Mesodermal cell (in vitro differentiated cells): ENCODE measurements around the gene AGAP1.
A peak's percentile ranks its signal among the peaks of the same experiment; 100 is the strongest.
"Not testable (repeated sequence)": the region's sequence is repeated elsewhere in the genome, so short reads cannot be mapped to it uniquely, and the experiment has no call there.

Experiments used
- H3K27ac ChIP-seq: 2 replicates; pipeline ENCODE4 v1.7.0; 2013; ENCODE audit warnings: mild to moderate bottlenecking, low read depth, low read length, moderate library complexity; ENCODE audit not compliant: severe bottlenecking
- H3K36me3 ChIP-seq: 2 replicates; pipeline ENCODE4 v1.7.1; 2013; ENCODE audit warnings: mild to moderate bottlenecking, low read length, moderate library complexity; ENCODE audit not compliant: control insufficient read depth, insufficient read depth
- H3K4me1 ChIP-seq: one replicate; pipeline ENCODE4 v1.7.1; 2013; ENCODE audit warnings: mild to moderate bottlenecking, low read length; ENCODE audit not compliant: insufficient read depth, control insufficient read depth, poor library complexity, severe bottlenecking
- H3K4me3 ChIP-seq: 2 replicates; pipeline ENCODE4 v1.7.0; 2013; ENCODE audit warnings: low read length, control low read depth, mild to moderate bottlenecking; ENCODE audit not compliant: insufficient read depth, poor library complexity, severe bottlenecking; ENCODE audit errors: extremely low read depth
- H3K9me3 ChIP-seq: 2 replicates; pipeline ENCODE4 v1.7.1; 2013; ENCODE audit warnings: mild to moderate bottlenecking, low read length, moderate library complexity; ENCODE audit not compliant: control insufficient read depth
- WGBS, 2 experiments: methylation state at CpG; one replicate each; pipeline ENCODE4 v1.1.5; 2013; ENCODE audit warnings: missing lambda C conversion rate in 2 of 2; ENCODE audit not compliant: insufficient coverage in 2 of 2; 5-methylcytosine and 5-hydroxymethylcytosine counted together

Gene AGAP1

DNA sequence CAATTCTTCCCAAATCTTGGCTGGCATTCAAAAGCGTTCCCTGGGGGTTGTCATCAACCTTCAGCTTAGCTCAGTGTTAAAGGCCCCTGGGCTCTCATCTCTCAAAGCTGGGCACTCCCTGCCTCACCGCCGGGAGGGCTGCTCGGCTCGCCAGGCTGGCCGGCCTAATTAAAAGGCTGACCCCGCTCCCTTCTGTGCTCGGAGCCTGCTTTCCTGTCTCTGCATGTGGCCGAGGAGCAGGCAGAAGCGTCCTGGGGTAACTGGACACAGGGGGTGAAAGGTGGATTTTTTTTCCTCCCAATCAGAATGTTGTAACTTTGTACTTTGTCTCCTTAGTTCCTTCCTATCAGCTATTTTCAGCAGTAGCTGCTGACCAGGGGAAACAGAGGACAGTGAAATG lies 443.2 kb downstream of the AGAP1 start:
- Histone ChIP-seq H3K4me3 (no peak overlapping the region), H3K27ac (no peak overlapping the region), H3K9me3 (peaks cover 8% of the 10 kb centered on the region), H3K36me3 (peaks cover 32% of the 10 kb centered on the region), H3K4me1 (peaks cover 19% of the 10 kb centered on the region)
- WGBS, 2 experiments, result 77 to 79% methylated on average over 8 of the region's 10 CpGs

DNA sequence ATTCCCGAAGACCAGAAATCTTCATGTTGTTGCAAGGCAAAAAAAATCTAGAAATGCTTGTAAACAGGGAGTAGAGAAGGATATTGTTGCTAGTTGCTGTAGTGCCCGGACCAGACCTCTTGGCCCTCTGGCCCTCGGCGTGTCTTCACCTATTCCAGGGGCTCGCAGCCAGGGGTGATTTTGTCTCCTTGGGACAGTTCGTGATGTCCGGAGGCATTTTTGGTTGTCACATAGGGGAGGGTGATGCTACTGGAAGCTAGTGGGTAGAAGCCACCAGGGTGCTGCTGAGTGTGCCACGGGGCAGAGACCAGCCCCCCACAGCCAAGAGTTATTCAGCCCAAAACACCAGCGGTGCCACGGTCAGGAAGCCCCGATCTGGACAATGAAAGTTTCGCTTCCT lies 443.7 kb downstream of the AGAP1 start:
- H3K9me3 ChIP-seq, result peaks cover 8% of the 10 kb centered on the region
- H3K4me1 ChIP-seq, result peaks cover 19% of the 10 kb centered on the region
- H3K4me3 ChIP-seq, result no peak overlapping the region
- H3K36me3 ChIP-seq, result peaks cover 27% of the 10 kb centered on the region
- H3K27ac ChIP-seq, result no peak overlapping the region
- 97 to 98% methylated on average over 11 of the region's 12 CpGs for WGBS, 2 experiments

DNA sequence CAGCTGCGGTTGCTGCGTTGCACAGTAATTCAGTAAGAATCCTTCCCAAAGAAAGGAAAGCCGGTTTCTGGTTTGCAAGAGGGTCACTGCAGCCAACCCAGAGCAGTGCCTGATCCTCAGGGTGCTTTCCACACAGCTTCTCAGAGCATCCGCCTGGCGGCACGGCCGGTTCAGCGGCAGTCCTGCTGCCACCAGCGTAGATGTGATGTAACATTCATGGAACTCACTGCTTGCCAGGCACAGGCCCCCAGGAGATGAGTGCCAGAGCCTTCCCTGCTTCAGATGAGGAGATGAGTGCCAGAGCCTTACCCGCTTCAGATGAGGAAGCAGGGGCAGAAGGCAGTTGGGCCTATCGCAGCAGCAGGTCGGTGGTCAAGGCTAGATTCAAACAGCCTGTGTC lies 444.1 kb downstream of the AGAP1 start:
- Histone ChIP-seq H3K9me3 (peaks cover 8% of the 10 kb centered on the region), H3K27ac (no peak overlapping the region), H3K4me1 (peaks cover 19% of the 10 kb centered on the region), H3K4me3 (no peak overlapping the region), H3K36me3 (peaks cover 27% of the 10 kb centered on the region)
- 76 to 77% methylated on average over 10 to 11 of the region's 12 CpGs for WGBS, 2 experiments

DNA sequence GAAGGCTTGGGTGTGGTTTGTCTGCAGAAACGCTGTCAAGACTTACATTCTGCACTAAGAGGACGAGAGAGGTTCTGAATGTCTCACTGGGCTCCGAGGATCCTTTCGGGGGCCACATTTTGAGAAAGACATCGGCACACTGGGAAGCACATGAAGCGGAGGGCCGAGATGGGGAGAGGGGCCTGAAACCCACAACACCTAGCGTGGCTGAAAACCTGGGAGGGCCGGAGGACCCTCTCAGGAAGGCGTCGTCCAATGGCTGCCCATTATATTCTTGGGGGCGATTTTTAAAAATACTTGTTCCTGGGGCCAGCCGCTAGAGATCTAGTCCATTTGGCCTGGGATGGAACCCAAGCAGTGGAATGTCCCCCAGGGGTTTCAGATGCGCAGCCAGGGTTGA lies 444.8 kb downstream of the AGAP1 start:
- H3K9me3 ChIP-seq, result peaks cover 8% of the 10 kb centered on the region
- H3K27ac ChIP-seq, result no peak overlapping the region
- peaks cover 26% of the 10 kb centered on the region for H3K36me3 ChIP-seq
- 88% methylated on average over 10 to 13 of the region's 14 CpGs for whole genome bisulfite sequencing, 2 experiments
- no peak overlapping the region for H3K4me3 ChIP-seq
- peaks cover 19% of the 10 kb centered on the region for H3K4me1 ChIP-seq

DNA sequence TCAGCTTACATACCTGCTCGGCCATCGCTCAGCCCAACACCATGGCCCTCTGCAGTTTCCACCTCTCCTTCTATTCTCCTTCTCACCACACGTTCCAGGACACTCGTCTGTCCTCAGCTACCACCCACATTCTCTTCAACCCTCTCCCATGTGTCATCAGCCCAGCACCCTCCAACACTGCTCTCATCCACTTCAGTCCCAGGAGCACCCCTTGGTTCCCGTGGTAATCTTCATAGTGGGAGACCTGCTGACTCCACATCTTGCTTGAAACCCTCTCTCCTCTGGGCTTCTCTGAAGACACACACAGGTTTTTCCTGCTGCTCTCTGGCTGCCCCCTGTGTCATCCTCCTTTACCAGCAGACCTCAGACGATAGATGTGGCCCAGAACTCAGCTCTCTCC lies 445.6 kb downstream of the AGAP1 start:
- WGBS, 2 experiments, result 94 to 97% methylated on average over 5 to 6 of the region's 6 CpGs
- Histone ChIP-seq H3K9me3 (peaks cover 8% of the 10 kb centered on the region), H3K4me1 (peaks cover 19% of the 10 kb centered on the region), H3K36me3 (peaks cover 20% of the 10 kb centered on the region), H3K4me3 (no peak overlapping the region), H3K27ac (peak overlapping the region; percentile 67)

DNA sequence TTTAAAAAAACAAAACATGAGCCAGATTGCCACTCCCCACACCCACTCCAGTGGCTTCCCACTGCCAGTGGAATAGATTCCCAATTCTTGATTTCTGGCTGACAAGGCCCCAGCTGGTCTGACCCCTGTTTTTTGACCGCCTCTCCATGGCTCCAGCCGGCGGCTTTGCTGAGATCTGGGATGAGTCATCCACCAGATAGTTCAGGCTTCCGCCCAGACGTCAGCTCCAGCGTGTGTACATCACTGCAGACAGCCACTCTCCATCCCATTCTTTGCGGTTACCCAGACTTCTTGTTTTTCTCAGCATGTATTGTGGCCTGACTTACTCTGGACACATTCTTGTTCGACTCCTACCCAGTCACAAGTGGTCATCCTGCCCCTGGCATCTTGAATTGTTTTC lies 446.5 kb downstream of the AGAP1 start:
- peaks cover 20% of the 10 kb centered on the region for H3K36me3 ChIP-seq
- H3K4me3 ChIP-seq, result no peak overlapping the region
- H3K9me3 ChIP-seq, result peaks cover 8% of the 10 kb centered on the region
- H3K27ac ChIP-seq, result peak overlapping the region; percentile 67
- peaks cover 19% of the 10 kb centered on the region for H3K4me1 ChIP-seq
- WGBS, 2 experiments, result 54 to 57% methylated on average over 6 to 8 of the region's 8 CpGs

DNA sequence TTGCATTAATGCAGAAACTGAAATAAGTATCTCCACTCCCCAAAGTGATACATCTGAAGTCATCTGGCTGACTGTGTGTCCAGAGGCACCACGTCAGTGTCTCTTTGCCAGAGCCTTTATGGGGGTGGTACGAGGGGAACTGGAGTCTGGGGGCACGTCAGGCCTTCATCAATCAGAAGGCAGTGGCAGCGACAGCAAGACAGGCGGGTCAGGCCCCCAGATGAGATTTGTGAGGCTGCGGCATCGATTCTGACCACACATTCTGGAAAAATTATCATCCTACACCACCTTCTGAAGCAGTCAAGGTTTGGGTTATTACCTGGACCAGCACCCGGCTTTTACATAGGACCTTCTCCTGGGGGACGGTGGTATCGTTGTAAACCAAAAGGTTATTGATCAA lies 450.7 kb downstream of the AGAP1 start:
- no peaks in the 10 kb centered on the region for H3K9me3 ChIP-seq
- 93 to 99% methylated on average over 8 of the region's 10 CpGs for WGBS, 2 experiments
- peaks cover 3% of the 10 kb centered on the region for H3K36me3 ChIP-seq
- no peak overlapping the region for H3K27ac ChIP-seq
- no peak overlapping the region for H3K4me3 ChIP-seq
- H3K4me1 ChIP-seq, result peaks cover 13% of the 10 kb centered on the region

DNA sequence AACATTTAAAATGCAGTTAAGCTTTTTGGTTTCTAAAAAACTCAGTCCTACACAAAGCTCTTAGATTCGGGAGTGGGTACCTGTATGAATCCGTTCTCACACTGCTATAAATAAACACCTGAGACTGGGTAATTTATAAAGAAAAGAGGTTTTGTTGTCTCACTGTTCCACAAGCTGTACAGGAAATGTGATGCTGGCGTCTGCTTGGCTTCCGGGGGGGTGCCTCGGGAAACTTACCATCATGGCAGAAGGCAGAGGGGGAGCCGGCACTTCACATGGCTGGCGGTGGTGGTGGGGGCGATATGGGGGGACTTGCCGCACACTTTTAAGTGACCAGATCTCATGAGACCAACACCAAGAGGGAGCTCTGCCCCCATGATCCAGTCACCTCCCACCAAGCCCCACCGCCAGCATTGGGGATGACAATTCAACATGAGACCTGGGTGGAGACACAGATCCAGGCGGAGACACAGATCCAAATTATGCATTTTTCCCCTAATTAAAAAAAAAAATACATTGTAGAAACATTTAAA lies 451.8 kb downstream of the AGAP1 start:
- Histone ChIP-seq H3K36me3 (no peaks in the 10 kb centered on the region), H3K4me3 (no peak overlapping the region), H3K4me1 (peaks cover 10% of the 10 kb centered on the region), H3K27ac (no peak overlapping the region), H3K9me3 (no peaks in the 10 kb centered on the region)
- WGBS, 2 experiments, result 81 to 100% methylated on average over 2 to 7 of the region's 11 CpGs

DNA sequence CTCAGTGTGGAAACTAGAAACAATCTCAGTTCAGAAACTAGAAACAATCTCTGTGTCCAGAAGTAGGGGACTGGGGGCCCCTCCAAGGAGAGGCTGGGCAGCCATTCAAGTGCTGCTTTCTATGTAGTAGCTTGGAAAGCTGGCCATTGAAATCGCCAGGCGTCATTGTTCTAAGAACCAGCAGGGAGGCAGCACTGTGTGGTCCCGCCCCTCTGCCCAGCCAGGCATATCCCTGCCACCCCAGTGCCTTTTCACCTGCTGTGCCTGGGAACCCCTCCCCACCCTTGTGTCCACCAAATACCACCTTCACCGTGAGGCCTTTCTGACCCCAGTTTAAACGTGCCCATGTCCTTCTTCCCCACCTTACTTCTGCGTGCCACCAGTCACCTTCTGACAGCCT lies 452.7 kb downstream of the AGAP1 start:
- WGBS, 2 experiments, result 79 to 81% methylated on average over 4 to 5 of the region's 6 CpGs
- no peaks in the 10 kb centered on the region for H3K9me3 ChIP-seq
- no peak overlapping the region for H3K27ac ChIP-seq
- H3K4me1 ChIP-seq, result peaks cover 12% of the 10 kb centered on the region
- no peak overlapping the region for H3K4me3 ChIP-seq
- H3K36me3 ChIP-seq, result no peaks in the 10 kb centered on the region

DNA sequence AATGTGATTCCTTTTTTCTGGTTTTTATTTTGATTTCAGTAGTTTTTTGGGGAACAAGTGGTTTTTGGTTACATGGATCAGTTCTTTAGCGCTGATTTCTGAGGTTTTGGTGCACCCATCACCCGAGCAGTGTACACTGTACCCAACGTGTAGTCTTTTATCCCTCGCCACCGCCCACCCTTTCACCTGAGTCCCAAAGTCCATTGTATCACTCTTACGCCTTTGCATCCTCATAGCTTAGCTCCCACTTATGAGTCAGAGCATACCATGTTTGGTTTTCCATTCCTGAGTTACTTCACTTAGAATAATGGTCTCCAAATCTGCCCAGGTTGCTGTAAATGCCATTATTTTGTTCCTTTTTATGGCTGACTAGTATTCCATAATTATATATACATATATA lies 453.2 kb downstream of the AGAP1 start:
- not testable (repeated sequence) for H3K4me3 ChIP-seq, H3K27ac ChIP-seq, H3K36me3 ChIP-seq, H3K9me3 ChIP-seq
- WGBS, 2 experiments, result 72 to 79% methylated on average over 4 to 6 of the region's 6 CpGs
- H3K4me1 ChIP-seq, result peaks cover 17% of the 10 kb centered on the region

DNA sequence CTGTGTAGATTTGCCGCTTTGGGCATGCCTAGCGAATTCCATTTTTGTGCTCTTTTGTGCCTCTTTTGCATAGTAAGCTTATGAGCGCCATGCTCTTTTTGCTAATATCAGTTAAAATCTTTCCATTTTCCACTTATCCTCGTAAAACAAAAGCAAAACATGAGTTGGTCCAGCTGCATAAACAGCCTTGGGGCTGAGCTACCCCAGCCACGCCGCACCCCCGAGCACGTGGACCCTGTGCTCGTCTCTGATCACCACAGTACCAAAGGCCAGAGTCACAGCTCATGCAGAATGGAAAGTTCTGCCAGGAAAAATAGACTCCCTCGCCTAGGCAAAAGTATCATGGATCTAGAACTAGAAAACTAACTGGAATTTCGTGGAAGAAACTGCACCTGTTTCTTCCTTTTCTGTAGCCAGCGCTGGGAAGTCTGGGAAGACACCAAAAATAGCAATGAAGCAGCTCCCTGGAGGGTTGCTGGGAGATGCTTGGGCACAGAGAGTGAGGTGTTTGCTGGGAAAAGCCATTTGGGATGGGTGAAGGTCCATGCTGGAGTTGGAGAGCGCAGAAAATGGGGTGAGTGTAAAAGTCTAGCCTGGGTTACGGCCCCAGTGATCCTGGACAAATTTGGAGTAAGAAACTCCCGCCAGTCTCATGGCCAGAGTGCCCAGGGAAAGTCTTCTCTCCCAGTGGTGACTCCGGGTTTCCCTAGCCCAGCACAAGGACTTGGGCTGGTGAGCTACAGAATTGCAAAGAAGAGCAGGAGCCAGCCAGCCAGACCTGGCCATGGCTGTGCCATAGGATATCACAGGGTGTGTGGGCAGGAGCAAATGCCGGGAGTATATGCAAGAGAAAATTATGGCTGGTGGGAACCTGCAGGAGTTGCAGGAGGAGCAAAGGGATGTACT lies 456.0 kb downstream of the AGAP1 start:
- Histone ChIP-seq H3K4me1 (peaks cover 20% of the 10 kb centered on the region), H3K4me3 (no peak overlapping the region), H3K27ac (no peak overlapping the region), H3K36me3 (peaks cover 3% of the 10 kb centered on the region), H3K9me3 (no peaks in the 10 kb centered on the region)
- 90 to 92% methylated on average over 15 to 16 of the region's 17 CpGs for WGBS, 2 experiments
